SH-SY5Y (cell line): ENCODE data around the gene TCAIM.

ENCODE experiments used
- GATA2 ChIP-seq: IDR thresholded peaks from 2 replicates; pipeline ENCODE4 v1.6.1; 2011; ENCODE audit warnings: mild to moderate bottlenecking, low read depth, low read length
- GATA3 ChIP-seq: IDR thresholded peaks from 2 replicates; pipeline ENCODE4 v1.6.1; 2011; ENCODE audit warnings: low read depth, mild to moderate bottlenecking, low read length, moderate library complexity

GRCh38 chr3:44301746-44302145, 36.8 kb upstream of the TCAIM start:
- TF ChIP-seq GATA2 (no peak), GATA3 (no peak)
